Neuron (in vitro differentiated cells): Measurements from ENCODE around the gene DBH.

Experiments used
- H2AFZ ChIP-seq: one replicate; pipeline ENCODE4 v1.6.1; 2013; ENCODE audit warnings: low read depth, mild to moderate bottlenecking, inconsistent platforms, low read length, moderate library complexity
- H3K27me3 ChIP-seq: one replicate; pipeline ENCODE4 v1.6.1; 2013; ENCODE audit warnings: low read length; ENCODE audit not compliant: insufficient read depth
- H3K36me3 ChIP-seq: one replicate; pipeline ENCODE4 v1.6.1; 2013; ENCODE audit warnings: low read length; ENCODE audit not compliant: insufficient read depth
- H3K4me1 ChIP-seq: one replicate; pipeline ENCODE4 v1.6.1; 2013; ENCODE audit warnings: low read length; ENCODE audit not compliant: insufficient read depth
- H3K4me3 ChIP-seq: 2 replicates; pipeline ENCODE4 v1.5.1; 2013; ENCODE audit warnings: mild to moderate bottlenecking, low read length, moderate library complexity
- H3K9me3 ChIP-seq: one replicate; pipeline ENCODE4 v1.6.1; 2013; ENCODE audit warnings: low read length

DBH gene

DNA sequence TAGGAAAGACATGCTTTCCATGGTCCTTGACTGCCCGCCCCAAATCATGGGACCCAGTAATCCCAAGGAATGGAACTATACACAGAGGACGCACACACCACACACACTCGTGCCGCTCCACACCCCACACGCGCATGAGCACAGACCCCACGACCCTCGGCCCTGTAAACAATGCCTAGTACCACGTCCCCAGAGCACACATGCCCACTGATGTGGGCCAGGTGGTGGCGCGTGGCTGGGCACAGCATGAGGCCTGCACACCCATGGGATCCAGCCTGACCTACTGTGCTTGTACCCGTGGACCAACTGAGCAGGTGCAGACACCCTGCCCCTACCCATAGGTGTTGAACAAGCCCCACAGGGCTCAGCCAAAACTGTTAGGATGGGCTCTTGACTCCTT, 739 bp downstream of the DBH start:
- H3K27me3 ChIP-seq: peaks cover 6% of the 10 kb centered on the region

DNA sequence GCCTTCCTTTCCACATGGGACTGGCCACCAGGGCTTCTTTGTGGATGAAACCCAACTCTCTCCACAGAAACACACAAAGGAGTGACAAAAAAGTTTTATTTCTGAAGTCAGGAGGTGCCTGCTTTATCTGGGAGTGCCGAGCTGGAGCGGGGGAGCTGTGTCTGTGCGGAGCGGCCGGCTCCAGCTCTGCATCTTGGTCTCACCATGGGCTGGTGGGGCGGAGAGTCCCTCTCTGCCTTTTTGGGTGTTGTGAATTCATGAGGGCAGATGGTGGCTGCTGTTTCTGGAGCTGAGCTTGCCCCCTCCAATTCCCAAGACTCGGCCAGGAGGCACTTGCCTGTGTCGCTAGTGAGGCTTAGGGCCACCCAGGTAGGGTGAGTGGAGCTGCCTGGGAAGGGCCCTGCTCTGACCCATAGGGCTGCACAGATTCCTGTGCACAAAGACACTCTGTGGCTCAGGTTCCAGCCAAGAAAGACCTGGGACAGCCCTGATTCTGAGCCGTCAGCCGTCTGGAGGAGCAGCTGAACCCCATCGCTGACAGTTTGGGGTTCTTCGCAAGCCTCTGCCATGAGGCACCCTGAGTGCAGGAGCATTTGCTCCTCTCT, 1.4 kb downstream of the DBH start:
- Histone ChIP-seq H3K27me3 (peaks cover 6% of the 10 kb centered on the region), H3K4me3 (no peak overlapping the region), H3K9me3 (no peaks in the 10 kb centered on the region), H3K36me3 (no peaks in the 10 kb centered on the region), H3K4me1 (peaks cover 36% of the 10 kb centered on the region), H2AFZ (no peak overlapping the region)

More for the DNA sequence above, 739 bp downstream of the DBH start:
- Histone ChIP-seq H3K4me1 (peaks cover 38% of the 10 kb centered on the region), H3K4me3 (no peak overlapping the region), H3K9me3 (no peaks in the 10 kb centered on the region), H2AFZ (no peak overlapping the region), H3K36me3 (no peaks in the 10 kb centered on the region)

DNA sequence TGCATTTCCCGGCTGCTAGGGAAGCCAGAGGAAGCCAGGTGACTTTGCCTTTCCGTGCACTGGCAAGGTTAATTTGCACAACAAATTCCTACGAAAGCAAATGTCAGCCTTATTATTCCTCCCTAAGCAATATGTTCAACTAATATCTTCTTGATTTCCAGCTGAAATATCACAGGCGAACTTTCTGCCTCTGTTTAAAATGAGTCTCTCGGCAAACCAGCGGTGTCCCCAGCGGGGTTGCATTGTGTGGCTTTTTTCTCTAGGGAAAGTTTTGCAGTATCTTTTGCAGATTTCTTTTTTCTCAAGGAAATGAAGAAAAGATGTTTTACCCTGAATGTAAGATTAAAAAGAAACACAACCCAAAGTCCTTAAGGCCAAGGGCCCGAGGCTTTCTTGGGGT, 1.9 kb downstream of the DBH start:
- peaks cover 6% of the 10 kb centered on the region for H3K27me3 ChIP-seq
- peaks cover 32% of the 10 kb centered on the region for H3K4me1 ChIP-seq
- no peaks in the 10 kb centered on the region for H3K9me3 ChIP-seq
- H3K36me3 ChIP-seq: no peaks in the 10 kb centered on the region
- no peak overlapping the region for H3K4me3 ChIP-seq
- no peak overlapping the region for H2AFZ ChIP-seq

DNA sequence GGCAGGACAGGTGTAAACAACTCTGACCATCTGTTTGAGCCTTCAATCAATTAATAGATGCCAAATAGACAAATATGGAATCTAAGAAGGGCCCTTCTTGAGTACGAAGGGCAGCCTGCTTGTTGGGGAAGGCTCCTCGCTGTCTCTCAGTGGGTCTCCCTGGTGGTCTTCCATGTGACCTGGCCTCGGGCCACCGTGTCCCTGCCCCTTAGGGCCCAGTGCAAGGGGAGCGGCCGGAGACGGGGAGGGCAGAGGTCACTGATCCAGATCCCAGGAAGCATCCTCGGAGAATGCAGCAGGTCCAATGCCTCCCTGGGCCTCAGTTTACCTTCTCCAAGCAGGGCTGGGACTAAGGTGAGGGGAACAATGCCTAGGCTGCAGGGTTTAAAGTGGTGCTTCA, 2.5 kb downstream of the DBH start:
- peaks cover 6% of the 10 kb centered on the region for H3K27me3 ChIP-seq

DNA sequence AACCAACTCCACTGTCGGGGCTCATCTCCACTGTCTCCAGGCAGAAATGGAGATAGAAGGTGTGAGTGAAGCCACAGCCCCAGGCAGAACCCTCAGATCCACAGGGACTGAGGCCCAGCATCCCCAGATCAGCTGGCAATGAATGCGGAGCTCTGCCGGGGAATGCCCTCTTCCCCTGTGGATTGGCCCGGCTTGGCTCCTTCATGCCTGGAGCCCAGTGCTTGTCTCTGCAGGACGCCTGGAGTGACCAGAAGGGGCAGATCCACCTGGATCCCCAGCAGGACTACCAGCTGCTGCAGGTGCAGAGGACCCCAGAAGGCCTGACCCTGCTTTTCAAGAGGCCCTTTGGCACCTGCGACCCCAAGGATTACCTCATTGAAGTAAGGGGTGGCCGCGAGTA, 3.5 kb downstream of the DBH start:
- peaks cover 17% of the 10 kb centered on the region for H3K4me1 ChIP-seq
- no peak overlapping the region for H3K4me3 ChIP-seq
- no peak overlapping the region for H2AFZ ChIP-seq
- H3K36me3 ChIP-seq: no peaks in the 10 kb centered on the region
- H3K27me3 ChIP-seq: peaks cover 12% of the 10 kb centered on the region
- no peaks in the 10 kb centered on the region for H3K9me3 ChIP-seq

More for the DNA sequence above, 2.5 kb downstream of the DBH start:
- Histone ChIP-seq H3K4me1 (peaks cover 26% of the 10 kb centered on the region), H3K9me3 (no peaks in the 10 kb centered on the region), H3K4me3 (no peak overlapping the region), H3K36me3 (no peaks in the 10 kb centered on the region), H2AFZ (no peak overlapping the region)

DNA sequence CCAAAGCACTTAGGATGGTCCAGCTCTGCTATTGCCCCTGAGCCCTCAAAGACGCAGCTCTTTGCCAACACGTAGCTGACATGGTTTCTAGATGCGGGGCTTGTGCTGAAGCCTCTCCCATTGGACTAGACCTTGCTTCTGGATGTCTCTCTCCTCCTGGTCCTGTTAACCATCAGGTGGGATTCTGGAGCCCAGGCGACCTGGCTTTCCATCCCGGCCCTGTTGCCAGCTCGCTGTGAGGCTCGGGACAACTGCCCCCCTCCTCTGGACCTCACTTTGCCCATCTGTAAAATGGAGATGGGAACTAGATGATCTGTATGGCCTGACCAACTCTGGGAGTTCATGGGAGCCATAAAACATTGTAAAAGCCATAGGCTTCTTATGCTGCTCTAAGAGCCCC, 4.0 kb downstream of the DBH start:
- no peak overlapping the region for H2AFZ ChIP-seq
- H3K4me1 ChIP-seq: peaks cover 12% of the 10 kb centered on the region
- no peaks in the 10 kb centered on the region for H3K36me3 ChIP-seq
- H3K27me3 ChIP-seq: peaks cover 13% of the 10 kb centered on the region
- no peak overlapping the region for H3K4me3 ChIP-seq
- H3K9me3 ChIP-seq: no peaks in the 10 kb centered on the region

DNA sequence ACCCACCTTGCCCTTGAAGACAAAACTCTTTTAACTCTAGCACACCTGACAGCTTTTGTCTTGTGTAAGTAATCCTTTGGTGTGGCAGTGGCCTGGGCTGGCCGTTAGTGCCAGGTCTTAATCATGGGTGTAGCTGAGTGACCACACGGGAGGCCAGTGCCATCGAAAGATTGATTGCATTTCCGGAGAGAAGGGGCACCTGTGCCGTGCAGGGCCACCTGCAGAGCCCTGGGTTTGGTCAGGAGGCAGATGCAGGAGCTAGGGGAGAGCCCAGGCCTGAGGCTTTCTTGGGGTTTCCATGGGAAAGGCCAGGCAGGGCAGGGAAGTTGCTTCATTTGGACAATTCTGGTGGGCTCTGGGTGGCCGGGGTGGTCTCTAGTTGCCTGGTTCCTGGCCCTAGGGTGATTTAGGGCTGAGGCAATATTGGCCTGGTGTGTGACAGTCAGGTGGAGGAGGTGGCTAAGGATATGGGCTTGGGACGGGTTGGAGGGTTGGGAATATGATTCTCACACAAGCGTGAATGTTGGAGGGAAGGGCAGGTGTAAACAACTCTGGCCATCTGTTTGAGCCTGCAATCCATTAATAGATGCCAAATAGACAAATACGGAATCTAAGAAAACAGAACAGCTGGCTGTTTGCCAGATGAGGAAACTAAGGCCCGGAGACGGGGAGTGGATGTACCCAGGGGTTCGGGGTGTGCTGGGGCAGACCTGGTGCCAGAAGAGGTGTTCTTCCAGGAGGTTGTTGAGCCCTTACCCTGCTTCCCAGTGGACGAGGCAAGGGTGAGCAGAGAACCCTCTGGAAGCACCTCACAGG, 4.6 kb downstream of the DBH start:
- Histone ChIP-seq H2AFZ (no peak overlapping the region), H3K36me3 (no peaks in the 10 kb centered on the region), H3K9me3 (no peaks in the 10 kb centered on the region), H3K4me1 (peaks cover 10% of the 10 kb centered on the region), H3K27me3 (peaks cover 13% of the 10 kb centered on the region), H3K4me3 (no peak overlapping the region)

DNA sequence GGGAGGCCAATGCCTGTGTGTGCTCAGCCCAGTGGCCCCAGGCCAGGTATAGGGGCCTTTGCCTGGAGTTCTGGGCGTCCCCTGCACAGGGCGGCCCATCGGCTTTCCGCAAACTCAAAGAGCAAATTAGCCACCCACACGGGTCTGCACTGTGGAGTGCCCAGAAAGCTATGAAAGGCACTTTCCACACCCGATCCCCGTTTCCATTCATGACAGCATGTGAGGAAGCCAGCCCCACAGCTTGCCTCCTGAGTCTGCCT, 5.2 kb downstream of the DBH start:
- no peaks in the 10 kb centered on the region for H3K36me3 ChIP-seq
- peaks cover 13% of the 10 kb centered on the region for H3K27me3 ChIP-seq
- H2AFZ ChIP-seq: no peak overlapping the region
- peaks cover 10% of the 10 kb centered on the region for H3K4me1 ChIP-seq
- H3K4me3 ChIP-seq: no peak overlapping the region
- no peaks in the 10 kb centered on the region for H3K9me3 ChIP-seq

DNA sequence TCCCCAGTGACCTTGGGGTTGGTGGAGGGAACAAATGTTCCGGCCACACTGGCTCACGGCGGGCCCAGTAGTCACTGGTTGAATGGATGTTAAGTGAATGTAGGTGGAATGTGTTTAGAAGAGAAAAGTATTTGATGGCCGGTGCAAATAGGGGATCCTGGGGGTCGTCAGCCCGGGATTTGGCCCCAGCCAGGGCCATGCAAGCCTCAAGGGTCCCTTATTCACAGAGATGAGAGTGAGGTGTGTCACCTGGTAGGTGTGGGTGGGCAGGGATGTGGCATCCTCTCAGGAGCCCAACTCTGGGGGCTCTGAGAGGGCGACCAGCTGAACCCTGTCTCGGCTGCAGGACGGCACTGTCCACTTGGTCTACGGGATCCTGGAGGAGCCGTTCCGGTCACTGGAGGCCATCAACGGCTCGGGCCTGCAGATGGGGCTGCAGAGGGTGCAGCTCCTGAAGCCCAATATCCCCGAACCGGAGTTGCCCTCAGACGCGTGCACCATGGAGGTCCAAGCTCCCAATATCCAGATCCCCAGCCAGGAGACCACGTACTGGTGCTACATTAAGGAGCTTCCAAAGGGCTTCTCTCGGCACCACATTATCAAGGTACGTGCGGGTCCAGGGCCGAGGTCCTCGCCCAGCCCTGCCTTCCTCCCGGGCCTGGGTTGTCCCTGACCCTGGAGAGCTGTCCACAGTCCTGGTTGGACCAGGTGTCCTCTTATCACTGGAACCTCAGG, 5.9 kb downstream of the DBH start:
- H3K4me3 ChIP-seq: no peak overlapping the region

DNA sequence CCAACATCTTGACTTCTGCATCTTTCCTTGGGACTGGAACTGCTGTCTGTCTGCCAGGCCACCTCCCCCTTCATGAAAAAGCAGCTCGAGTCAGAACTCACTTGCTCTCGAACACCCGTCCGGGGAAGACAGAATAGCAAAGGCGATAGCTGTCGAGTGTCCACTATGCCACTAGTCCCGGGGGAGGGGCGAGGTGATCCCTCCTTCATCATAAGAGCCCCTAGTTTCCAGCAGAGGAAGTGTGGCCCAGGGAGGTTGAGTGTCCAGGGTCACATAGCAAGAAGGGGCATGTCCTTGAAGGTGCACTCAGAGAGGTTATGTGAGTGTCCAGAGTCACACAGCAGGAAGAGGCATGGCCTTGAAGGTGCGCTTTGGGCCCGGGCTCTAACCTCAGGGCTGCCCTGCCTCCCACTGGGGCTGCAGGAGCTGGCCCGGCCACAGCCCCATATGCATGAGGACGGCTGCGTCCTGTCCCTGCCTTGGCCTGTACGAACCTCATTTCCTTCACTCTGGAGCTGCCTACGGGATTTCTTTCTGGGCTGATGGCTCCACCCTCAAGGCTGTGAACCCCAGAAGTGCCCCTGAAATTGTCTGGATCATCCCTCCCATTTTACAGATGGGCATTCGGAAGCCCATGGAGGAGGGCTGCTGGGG, 6.7 kb downstream of the DBH start:
- Histone ChIP-seq H3K4me1 (peaks cover 4% of the 10 kb centered on the region), H3K9me3 (no peaks in the 10 kb centered on the region), H3K4me3 (no peak overlapping the region), H3K36me3 (no peaks in the 10 kb centered on the region), H3K27me3 (peaks cover 13% of the 10 kb centered on the region), H2AFZ (no peak overlapping the region)

More for the DNA sequence above, 5.9 kb downstream of the DBH start:
- H3K9me3 ChIP-seq: no peaks in the 10 kb centered on the region
- peaks cover 13% of the 10 kb centered on the region for H3K27me3 ChIP-seq
- H2AFZ ChIP-seq: no peak overlapping the region
- peaks cover 10% of the 10 kb centered on the region for H3K4me1 ChIP-seq
- no peaks in the 10 kb centered on the region for H3K36me3 ChIP-seq

DNA sequence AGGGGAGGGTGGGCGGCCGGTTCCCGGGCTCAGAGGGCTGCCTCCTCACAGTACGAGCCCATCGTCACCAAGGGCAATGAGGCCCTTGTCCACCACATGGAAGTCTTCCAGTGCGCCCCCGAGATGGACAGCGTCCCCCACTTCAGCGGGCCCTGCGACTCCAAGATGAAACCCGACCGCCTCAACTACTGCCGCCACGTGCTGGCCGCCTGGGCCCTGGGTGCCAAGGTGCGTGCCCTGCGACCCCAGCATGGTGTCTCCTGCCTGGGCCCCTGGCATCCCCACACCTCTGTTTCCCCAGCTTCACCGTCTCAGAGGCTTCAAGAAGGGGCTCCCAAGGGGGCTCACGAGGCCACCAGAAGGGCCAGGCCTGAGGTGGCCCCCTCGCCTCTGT, 7.2 kb downstream of the DBH start:
- H3K4me3 ChIP-seq: no peak overlapping the region
- H3K9me3 ChIP-seq: no peaks in the 10 kb centered on the region
- H3K36me3 ChIP-seq: no peaks in the 10 kb centered on the region
- no peak overlapping the region for H2AFZ ChIP-seq
- H3K4me1 ChIP-seq: no peaks in the 10 kb centered on the region
- peaks cover 13% of the 10 kb centered on the region for H3K27me3 ChIP-seq

DNA sequence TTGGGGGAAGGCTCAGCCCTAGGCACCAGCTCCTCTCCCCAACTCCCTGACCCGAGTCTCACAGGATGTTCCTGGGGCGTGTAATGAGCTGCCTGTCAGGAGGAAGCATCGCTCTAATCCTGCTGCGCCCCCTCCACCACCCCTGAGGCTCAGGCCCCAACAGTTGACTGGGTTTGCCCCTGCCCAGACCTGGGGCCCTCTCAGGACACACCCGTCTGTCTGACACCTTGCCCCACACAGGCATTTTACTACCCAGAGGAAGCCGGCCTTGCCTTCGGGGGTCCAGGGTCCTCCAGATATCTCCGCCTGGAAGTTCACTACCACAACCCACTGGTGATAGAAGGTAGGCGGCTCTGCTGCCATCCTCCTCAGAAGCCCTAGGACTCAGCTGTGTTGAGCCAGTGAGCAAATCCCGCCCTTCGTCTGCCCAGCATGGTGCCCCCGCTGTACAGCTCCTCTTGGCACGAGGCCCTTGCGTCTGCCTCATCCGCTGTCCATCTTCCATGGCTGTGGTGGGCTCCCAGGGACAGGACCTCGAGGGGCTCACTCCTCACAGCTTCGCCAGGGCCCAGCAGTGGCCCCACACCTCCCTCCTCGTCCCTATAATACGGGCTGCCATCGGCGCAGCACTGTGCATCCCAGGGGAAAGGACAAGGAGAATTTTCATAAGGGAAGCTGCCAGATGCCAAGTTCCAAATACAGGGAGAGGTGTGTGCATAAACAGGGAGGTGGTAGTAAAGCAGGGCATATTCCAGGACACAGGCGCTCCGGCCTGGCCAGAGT, 8.0 kb downstream of the DBH start:
- Histone ChIP-seq H3K27me3 (peaks cover 13% of the 10 kb centered on the region), H2AFZ (no peak overlapping the region), H3K9me3 (no peaks in the 10 kb centered on the region), H3K4me1 (no peaks in the 10 kb centered on the region), H3K36me3 (no peaks in the 10 kb centered on the region), H3K4me3 (no peak overlapping the region)
